ENCODE results near the gene AEBP2.

The AEBP2 gene

DNA sequence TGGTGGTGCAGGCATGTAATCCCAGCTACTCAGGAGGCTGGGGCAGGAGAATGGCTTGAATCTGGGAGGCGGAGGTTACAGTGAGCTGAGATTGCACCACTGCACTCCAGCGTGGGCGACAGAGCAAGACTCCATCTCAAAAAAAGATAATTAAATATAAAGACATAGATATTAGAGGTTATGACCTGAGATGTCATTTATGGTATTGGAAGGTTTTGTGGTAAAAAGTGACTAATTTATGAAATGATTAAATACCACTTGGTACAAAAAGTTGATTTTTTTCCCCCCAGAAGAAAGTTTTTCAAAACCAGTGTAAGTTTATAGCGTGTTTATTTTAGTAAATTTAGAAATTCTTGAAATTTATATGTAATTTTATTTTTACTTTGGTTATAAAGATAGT lies 4.3 kb downstream of the AEBP2 start:
- H3K27me3 ChIP-seq (ENCODE audit: low read depth, low read length), result no peaks in the 10 kb centered on the region
- no peak overlapping the region for H3K27ac ChIP-seq (ENCODE audit: low read length)
- H3K36me3 ChIP-seq (replicated peaks; ENCODE audit: low read depth, low read length), result peaks cover 27% of the 10 kb centered on the region
- H3K9ac ChIP-seq (ENCODE audit: low read length), result no peak overlapping the region
- no peaks in the 10 kb centered on the region for H3K9me3 ChIP-seq (ENCODE audit: insufficient read depth, low read length)
- no peak for TF ChIP-seq EZH2phosphoT487 (IDR thresholded peaks at IDR 0.05; ENCODE audit: low read depth)
- TF ChIP-seq, protein P1, sequence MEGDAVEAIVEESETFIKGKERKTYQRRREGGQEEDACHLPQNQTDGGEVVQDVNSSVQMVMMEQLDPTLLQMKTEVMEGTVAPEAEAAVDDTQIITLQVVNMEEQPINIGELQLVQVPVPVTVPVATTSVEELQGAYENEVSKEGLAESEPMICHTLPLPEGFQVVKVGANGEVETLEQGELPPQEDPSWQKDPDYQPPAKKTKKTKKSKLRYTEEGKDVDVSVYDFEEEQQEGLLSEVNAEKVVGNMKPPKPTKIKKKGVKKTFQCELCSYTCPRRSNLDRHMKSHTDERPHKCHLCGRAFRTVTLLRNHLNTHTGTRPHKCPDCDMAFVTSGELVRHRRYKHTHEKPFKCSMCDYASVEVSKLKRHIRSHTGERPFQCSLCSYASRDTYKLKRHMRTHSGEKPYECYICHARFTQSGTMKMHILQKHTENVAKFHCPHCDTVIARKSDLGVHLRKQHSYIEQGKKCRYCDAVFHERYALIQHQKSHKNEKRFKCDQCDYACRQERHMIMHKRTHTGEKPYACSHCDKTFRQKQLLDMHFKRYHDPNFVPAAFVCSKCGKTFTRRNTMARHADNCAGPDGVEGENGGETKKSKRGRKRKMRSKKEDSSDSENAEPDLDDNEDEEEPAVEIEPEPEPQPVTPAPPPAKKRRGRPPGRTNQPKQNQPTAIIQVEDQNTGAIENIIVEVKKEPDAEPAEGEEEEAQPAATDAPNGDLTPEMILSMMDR (IDR thresholded peaks at IDR 0.05; ENCODE audit: low read depth, low read length), result no peak
- no peak overlapping the region for H3K4me2 ChIP-seq (ENCODE audit: low read length)
- no peak overlapping the region for H2AFZ ChIP-seq (ENCODE audit: low read depth, low read length)
- peaks cover 89% of the 10 kb centered on the region for H3K79me2 ChIP-seq (ENCODE audit: low read length)
- H4K20me1 ChIP-seq (ENCODE audit: insufficient read depth, low read length), result peaks cover 69% of the 10 kb centered on the region
- H3K4me1 ChIP-seq (ENCODE audit: low read length), result peaks cover 19% of the 10 kb centered on the region
- no peak overlapping the region for H3K4me3 ChIP-seq (ENCODE audit: low read length)

DNA sequence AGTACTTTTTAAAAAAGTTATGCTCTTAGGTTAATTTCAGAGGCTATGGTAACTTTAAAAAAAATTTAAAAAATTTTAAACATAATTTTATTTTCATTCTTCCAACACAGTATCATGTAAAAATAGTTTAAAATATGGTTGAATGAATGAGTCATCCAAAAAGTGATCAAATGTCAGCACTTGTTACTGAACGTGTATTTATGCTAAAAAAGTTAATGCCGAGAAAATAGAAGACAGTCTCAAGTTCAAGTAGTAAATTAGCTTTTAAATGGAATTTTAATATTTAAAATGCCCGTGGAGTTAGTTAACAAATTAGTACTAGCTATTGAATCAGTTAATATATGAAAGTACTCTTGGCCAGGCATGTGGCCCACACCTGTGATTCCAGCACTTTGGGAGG lies 4.8 kb downstream of the AEBP2 start:
- Histone ChIP-seq H3K4me1 (ENCODE audit: low read length) (peaks cover 15% of the 10 kb centered on the region), H3K27ac (ENCODE audit: low read length) (no peak overlapping the region), H3K9me3 (ENCODE audit: insufficient read depth, low read length) (no peaks in the 10 kb centered on the region), H2AFZ (ENCODE audit: low read depth, low read length) (no peak overlapping the region), H3K4me3 (ENCODE audit: low read length) (no peak overlapping the region), H3K4me2 (ENCODE audit: low read length) (no peak overlapping the region), H4K20me1 (ENCODE audit: insufficient read depth, low read length) (peaks cover 74% of the 10 kb centered on the region), H3K27me3 (ENCODE audit: low read depth, low read length) (no peaks in the 10 kb centered on the region), H3K79me2 (ENCODE audit: low read length) (peaks cover 95% of the 10 kb centered on the region), H3K9ac (ENCODE audit: low read length) (no peak overlapping the region), H3K36me3 (replicated peaks; ENCODE audit: low read depth, low read length) (peaks cover 27% of the 10 kb centered on the region)
- TF ChIP-seq EZH2phosphoT487 (IDR thresholded peaks at IDR 0.05; ENCODE audit: low read depth), result no peak
- TF ChIP-seq, protein P1 (IDR thresholded peaks at IDR 0.05; ENCODE audit: low read depth, low read length), result no peak

DNA sequence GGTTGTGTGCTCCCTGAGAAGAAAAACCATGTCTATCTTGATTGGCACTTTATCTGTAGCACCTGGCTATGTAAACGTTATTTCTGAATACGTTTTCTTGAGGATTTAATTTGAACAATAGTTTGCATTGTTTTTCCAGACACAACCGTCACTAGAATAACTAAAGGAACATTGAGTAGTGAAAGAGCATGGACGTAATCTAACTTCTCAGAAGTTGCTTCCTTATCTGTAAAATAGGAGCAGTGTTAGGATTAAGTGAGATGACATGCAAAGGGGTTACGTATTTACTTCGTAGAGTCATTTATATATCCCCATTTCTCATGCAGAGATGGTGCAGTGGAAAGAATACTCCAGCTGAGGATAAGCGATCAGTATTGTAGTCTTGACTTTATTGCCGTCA lies 8.1 kb downstream of the AEBP2 start:
- Histone ChIP-seq H3K27ac (ENCODE audit: low read length) (no peak overlapping the region), H3K4me3 (ENCODE audit: low read length) (no peak overlapping the region), H3K4me2 (ENCODE audit: low read length) (no peak overlapping the region), H3K79me2 (ENCODE audit: low read length) (peaks cover 100% of the 10 kb centered on the region), H3K27me3 (ENCODE audit: low read depth, low read length) (no peaks in the 10 kb centered on the region), H3K4me1 (ENCODE audit: low read length) (peaks cover 7% of the 10 kb centered on the region), H4K20me1 (ENCODE audit: insufficient read depth, low read length) (peaks cover 89% of the 10 kb centered on the region), H3K9ac (ENCODE audit: low read length) (no peak overlapping the region), H3K36me3 (replicated peaks; ENCODE audit: low read depth, low read length) (peaks cover 19% of the 10 kb centered on the region), H3K9me3 (ENCODE audit: insufficient read depth, low read length) (no peaks in the 10 kb centered on the region), H2AFZ (ENCODE audit: low read depth, low read length) (no peak overlapping the region)
- TF ChIP-seq EZH2phosphoT487 (IDR thresholded peaks at IDR 0.05; ENCODE audit: low read depth), result no peak
- TF ChIP-seq, protein P1 (IDR thresholded peaks at IDR 0.05; ENCODE audit: low read depth, low read length), result no peak

DNA sequence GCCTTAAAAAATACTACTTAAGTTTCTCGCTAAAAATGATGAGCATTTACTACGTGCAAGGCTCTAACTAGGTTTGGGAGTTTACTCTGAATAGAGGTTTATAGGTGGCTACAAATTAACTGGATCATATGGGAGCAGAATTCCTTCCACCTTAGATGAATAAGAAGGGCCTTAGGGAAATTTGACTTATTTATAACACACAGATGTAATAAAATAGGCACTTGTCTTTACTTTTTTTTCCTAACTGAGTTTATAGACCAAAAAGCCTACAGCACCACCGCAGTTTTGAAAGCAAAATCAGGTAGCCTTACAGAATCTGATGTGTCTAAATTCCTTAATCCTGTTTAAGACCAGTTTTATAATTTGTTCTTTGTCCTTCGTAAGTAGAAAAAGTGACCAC lies 10.5 kb downstream of the AEBP2 start:
- Histone ChIP-seq H3K9me3 (ENCODE audit: insufficient read depth, low read length) (no peaks in the 10 kb centered on the region), H3K9ac (ENCODE audit: low read length) (no peak overlapping the region), H3K4me3 (ENCODE audit: low read length) (no peak overlapping the region), H3K27ac (ENCODE audit: low read length) (no peak overlapping the region), H4K20me1 (ENCODE audit: insufficient read depth, low read length) (peaks cover 94% of the 10 kb centered on the region), H3K27me3 (ENCODE audit: low read depth, low read length) (no peaks in the 10 kb centered on the region), H2AFZ (ENCODE audit: low read depth, low read length) (no peak overlapping the region), H3K4me2 (ENCODE audit: low read length) (no peak overlapping the region), H3K79me2 (ENCODE audit: low read length) (peaks cover 100% of the 10 kb centered on the region), H3K4me1 (ENCODE audit: low read length) (0 out of 2 replicates have a peak, but pooled peaks cover 3% of the 10 kb centered on the region), H3K36me3 (replicated peaks; ENCODE audit: low read depth, low read length) (peaks cover 10% of the 10 kb centered on the region)
- TF ChIP-seq EZH2phosphoT487 (IDR thresholded peaks at IDR 0.05; ENCODE audit: low read depth), result no peak
- TF ChIP-seq, protein P1 (IDR thresholded peaks at IDR 0.05; ENCODE audit: low read depth, low read length), result no peak

Data from OCI-LY3 (cell line).